HG02642 (cell line): Measurements from ENCODE around the gene MBD3L2B.
A peak's percentile ranks its signal among the peaks of the same experiment; 100 is the strongest.
"Not testable (repeated sequence)": the region's sequence is repeated elsewhere in the genome, so short reads cannot be mapped to it uniquely, and the experiment has no call there.

Experiments
- ATAC-seq: cut with Tn5 transposase; IDR thresholded peaks from one replicate; pipeline ENCODE4 v1.9.1; 2021; ENCODE audit warnings: mild to moderate bottlenecking; ENCODE audit not compliant: unreplicated experiment, poor library complexity

Gene MBD3L2B

DNA sequence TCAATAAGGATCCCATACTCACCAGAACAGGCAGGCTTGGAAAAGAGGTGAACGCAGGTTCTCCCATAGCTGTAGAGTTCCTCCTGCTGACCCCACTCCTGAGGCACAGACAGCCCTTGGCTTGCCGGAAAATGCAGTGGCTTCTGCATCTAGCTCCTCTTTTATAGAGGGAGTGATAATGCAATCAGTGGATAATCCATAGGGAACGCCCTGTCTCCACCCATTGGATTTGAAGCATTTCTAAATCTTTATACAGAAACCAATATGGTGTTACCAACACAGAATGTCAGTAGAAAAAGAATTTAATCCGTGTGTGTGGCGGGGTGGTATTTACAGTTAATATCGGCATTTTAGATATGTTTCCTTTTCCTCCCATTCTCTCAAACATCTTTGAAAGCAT lies at the start of gene MBD3L2B:
Gene MBD3L2B (minus strand): TSS at position 101 of the 400 bp plus-strand sequence. CDS start 34 bp downstream, at position 67.
- not testable (repeated sequence) for ATAC-seq

DNA sequence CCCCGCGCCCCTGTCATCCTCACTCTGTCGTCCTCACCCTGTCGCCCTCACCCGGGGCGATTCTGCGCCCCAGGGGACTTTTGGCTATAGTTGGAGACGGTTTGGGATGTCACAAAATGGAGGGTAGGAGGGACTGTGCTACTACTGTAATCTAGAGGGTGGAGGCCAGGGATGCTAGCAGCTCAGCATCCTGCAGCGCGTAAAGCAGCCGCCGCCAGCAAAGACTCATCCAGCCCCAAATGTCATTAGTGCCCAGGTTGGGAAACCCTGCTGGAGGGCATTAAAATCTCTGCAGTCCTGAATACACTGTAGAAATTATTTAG lies 48.6 kb upstream of the MBD3L2B start:
- ATAC-seq: no peak

DNA sequence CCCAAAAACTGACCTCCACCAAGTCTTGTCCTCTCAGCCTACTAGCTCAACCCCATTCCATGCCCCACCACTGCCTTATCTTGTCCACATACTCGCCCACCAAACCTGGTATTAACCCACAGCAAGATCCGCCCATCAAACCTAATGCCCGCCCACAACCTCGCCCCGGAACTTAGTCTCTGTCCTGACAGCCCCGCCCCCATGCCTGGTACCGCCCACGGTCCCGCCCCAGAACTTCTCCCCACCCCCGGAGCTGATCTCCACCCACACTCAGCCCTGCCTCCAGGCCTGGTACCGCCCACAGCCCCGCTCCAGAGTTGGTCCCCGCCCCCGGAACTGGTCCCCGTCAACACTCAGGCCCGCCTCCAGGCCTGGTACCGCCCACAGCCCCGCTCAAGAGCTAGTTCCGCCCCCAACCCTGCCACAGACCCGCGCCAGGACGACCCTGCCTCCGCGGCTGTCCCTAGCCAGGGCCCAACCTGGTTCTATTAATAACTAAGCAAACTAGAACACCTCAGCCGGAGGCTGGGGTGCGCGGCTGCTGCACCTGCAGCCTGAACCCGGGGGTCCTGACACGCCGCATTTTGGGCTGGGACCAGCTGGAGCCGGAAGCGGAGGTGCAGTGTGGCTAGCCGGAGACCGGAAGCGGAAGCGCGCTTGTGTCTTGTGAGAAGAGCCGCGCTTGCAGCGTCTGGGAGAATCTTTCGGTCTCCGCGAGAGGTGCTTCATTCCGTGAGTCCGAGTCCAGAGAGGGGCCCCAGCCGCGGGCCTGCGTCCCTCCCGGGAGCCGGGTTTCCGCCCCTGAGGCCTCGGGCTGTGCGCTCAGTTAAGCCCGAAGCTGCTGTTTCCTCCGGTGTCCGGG lies 48.0 kb upstream of the MBD3L2B start, which contains the start of gene ZNF557:
Gene ZNF557 (plus strand): TSS at position 662 of the 862 bp plus-strand sequence. CDS start 5,372 bp downstream, outside the sequence.
- peak; percentile 95 for ATAC-seq

DNA sequence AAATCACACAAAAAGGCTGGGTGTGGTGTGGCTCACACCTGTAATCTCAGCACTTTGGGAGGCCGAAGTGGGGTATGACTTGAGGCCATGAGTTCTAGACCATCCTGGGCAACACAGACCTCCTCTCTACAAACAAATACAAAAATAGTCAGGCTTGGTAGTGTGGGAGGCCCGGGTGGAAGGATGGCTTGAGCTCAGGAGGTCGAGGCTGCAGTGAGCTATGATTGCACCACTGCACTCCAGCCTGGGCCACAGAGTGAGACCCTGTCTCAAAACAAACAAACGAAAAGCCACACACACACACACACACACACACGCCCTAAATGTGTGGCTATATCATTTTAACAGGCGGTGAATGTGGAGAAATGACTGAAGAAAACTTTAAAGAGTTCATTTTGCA lies 47.4 kb upstream of the MBD3L2B start:
- no peak for ATAC-seq

DNA sequence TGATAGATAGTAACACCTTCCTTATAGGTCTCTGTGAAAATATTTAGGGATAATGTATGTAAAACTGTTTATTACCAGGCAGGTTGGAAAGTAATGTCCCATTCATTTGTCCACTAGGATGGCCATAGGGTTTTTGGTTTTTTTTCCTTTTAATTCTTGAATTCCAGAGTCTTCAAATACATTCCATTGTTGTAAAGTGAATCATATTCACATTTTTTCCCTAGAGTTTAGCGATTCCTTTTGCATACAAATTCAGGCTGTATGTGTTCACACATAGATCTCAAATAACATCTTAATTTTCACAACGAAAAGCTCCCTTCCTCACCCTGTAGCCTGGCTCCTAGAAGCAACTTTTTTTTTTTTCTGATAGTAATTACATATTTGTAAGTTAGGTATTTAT lies 46.5 kb upstream of the MBD3L2B start:
- ATAC-seq: no peak

DNA sequence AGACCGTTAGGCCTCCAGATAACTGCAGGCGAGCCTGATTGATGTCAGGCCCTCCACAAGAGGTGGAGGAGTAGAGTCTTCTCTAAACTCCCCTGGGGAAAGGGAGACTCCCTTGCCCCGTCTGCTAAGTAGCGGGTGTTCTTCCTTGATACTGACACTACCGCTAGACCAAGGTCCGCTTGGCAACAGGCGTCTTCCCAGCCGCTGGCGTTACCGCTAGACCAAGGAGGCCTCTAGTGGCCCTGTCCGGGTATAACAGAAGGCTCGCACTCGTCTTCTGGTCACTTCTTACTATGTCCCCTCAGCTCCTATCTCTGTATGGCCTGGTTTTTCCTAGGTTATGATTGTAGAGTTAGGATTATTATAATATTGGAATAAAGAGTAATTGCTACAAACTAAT lies 45.9 kb upstream of the MBD3L2B start:
- ATAC-seq: not testable (repeated sequence)

DNA sequence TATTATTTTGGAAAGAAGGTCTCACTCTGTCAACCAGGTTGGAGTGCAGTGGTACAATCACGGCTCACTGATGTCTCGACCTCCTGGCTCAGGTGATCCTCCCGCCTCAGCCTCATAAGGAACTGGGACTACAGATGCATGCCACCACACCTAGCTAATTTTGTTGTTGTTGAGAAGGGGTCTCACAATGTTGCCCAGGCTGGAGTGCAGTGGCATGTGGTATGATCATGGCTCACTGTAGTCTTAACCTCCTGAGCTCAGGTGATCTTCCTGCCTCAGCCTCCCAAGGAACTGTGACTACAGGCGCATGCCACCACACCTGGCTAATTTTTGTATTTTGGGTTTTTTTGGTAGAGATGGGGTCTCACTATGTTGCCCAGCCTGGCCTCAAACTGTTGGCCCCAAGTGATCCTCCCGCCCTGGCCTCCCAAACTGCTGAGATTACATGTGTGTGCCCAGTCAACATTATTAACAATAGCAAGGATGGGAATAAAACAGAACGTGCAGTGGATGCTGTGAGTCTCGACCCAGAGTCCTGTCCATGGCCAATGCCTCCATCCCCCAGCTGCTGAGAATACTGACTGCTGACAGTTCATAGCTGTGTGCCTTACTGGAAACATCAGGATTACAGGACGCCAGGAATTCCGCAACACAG lies 42.7 kb upstream of the MBD3L2B start:
- ATAC-seq: no peak

DNA sequence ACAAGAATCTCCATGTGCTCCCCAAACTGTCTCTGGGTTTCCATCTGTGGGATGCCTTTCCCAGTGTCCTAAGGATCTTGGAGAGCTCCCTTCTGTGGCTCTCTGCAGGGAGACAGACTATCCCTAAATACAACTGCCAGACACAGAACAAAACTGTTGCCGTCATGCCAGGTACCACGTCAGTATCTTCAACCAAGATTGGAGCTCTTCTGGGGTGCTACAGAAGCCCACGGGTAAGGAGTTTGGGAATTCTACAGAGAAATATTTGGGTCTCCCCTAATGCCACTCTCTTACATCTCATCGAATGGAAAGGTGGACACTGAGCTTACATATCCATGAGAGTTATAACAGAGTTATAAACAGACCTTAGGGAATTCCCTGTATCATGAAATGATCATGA lies 42.1 kb upstream of the MBD3L2B start:
- no peak for ATAC-seq

DNA sequence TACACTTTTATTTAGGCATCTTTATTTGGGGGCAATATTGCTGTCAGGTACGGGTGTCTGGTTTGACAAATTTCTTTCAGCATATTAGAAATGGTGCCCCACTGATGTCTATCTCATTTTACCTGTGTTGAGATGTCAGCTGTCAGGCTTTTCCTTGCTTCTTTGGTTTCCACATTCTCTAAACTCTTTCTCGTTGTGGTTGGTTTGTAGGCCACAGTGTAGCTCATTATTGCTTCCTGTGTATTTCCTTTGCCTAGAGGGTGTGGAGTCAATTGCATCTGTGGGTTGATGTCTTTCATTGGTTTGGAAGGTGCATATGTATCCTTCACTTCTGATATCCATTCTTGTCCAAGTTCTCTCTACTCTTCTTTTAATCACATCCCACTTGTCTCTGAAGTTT lies 38.7 kb upstream of the MBD3L2B start:
- not testable (repeated sequence) for ATAC-seq

DNA sequence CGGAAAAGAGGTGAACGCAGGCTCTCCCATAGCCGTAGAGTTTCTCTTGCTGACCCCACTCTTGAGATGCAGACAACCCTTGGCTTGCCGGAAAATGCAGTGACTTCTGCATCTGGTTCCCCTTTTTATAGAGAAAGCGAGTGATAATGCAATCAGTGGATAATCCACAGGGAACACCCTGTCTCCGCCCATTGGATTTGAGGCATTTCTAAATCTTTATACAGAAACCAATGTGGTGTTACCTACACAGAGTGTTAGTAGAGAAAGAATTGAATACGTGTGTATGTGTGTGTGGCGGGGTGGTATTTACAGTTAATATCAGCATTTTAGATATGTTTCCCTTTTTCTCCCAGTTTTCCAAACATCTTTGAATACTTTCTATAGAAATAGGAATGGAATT lies 37.3 kb upstream of the MBD3L2B start, which contains the start of gene MBD3L3:
Gene MBD3L3 (minus strand): TSS at position 101 of the 400 bp plus-strand sequence. CDS start 71 bp downstream, at position 30.
- not testable (repeated sequence) for ATAC-seq

DNA sequence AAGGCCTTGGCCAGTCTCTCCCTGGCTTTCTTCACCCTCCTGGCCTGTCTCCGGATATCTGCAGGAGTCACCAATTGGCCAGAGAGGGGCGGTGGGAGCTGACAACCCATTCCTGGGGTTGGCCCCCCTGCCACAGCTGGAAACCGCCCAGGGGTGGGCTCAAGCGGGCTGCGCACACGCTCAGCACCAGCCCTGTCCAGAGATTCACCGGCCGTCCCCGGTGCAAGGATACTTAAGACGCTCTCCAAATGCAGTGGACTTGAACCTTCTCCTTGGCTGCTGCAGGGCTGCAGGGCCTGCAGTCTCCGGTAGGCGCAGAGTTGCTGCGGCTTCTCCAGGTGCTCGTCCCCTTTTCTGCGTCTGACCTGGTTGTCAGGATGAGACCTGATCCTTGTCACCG lies 35.1 kb upstream of the MBD3L2B start:
- ATAC-seq: not testable (repeated sequence)

DNA sequence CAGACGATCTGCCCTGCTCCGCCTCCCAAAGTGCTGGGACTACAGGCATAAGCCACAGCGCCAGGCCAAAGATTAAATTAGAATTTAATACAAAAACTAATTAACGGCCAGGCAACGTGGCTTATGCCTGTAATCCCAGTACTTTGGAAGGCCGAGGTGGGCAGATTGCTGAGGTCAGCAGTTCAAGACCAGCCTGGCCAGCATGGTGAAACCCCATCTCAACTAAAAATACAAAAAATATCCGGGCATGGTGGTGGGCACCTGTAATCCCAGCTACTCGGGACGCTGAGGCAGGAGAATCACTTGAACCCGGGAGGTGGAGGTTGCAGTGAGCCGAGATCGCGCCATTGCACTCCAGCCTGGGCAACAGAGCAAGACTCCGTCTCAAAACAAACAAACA lies 34.4 kb upstream of the MBD3L2B start:
- ATAC-seq: not testable (repeated sequence)

DNA sequence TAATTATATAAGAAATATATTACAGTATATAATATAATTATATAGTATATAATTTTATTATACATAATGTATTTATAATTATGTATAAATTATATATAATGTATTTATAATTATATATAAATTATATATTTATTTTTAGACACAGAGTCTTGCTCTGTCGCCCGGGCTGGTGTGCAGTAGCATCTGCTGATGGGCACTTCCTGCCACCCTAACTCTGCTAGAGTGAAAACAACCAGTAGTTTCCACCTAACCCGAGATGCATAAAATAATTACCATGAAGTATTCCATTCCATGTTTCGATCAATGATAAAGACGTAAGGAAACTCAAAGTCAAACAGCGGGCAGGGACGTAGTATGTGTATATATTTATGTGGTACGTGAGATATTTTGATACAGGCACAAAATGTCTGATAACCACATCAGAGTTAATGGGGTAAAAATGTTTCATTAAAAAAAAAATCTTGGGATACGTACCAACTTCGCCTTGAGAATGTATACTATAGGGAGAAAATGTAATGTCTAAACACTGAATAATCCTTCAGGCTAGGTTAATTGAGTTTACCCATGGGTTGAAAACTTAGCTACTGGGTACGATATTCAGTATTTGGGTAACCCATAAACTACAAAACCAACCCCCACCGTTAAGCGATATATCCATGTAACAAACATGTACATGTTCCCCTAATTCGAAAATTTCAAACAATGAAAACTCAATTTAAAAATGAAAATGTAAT lies 33.6 kb upstream of the MBD3L2B start:
- not testable (repeated sequence) for ATAC-seq

DNA sequence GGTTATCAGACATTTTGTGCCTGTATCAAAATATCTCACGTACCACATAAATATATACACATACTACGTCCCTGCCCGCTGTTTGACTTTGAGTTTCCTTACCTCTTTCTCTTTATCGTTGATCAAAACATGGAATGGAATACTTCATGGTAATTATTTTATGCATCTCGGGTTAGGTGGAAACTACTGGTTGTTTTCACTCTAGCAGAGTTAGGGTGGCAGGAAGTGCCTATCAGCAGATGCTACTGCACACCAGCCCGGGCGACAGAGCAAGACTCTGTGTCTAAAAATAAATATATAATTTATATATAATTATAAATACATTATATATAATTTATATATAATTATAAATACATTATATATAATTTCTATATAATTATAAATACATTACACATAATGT lies 31.7 kb upstream of the MBD3L2B start:
- not testable (repeated sequence) for ATAC-seq

DNA sequence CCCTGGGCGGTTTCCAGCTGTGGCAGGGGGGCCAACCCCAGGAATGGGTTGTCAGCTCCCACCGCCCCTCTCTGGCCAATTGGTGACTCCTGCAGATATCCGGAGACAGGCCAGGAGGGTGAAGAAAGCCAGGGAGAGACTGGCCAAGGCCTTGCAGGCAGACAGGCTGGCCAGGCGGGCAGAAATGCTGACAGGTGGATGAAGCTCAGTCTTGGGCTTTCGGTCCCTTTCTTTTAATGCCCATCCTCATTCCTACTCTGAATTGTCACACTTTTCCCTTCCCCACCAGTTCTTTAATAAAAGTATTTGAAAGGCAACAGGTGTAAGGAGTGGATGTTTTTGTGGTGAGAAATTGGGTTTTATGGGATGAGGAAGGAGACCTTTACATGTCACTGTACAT lies 30.2 kb upstream of the MBD3L2B start:
- not testable (repeated sequence) for ATAC-seq

DNA sequence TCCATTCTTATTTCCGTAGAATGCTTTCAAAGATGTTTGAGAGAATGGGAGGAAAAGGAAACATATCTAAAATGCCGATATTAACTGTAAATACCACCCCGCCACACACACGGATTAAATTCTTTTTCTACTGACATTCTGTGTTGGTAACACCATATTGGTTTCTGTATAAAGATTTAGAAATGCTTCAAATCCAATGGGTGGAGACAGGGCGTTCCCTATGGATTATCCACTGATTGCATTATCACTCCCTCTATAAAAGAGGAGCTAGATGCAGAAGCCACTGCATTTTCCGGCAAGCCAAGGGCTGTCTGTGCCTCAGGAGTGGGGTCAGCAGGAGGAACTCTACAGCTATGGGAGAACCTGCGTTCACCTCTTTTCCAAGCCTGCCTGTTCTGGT lies 27.8 kb upstream of the MBD3L2B start, which contains the start of gene MBD3L2:
Gene MBD3L2 (plus strand): TSS at position 301 of the 400 bp plus-strand sequence. CDS start 53 bp downstream, at position 354.
- not testable (repeated sequence) for ATAC-seq

DNA sequence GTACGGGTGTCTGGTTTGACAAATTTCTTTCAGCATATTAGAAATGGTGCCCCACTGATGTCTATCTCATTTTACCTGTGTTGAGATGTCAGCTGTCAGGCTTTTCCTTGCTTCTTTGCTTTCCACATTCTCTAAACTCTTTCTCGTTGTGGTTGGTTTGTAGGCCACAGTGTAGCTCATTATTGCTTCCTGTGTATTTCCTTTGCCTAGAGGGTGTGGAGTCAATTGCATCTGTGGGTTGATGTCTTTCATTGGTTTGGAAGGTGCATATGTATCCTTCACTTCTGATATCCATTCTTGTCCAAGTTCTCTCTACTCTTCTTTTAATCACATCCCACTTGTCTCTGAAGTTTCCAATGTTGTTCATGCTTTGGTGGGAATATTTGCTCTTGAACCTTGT lies 20.3 kb upstream of the MBD3L2B start:
- ATAC-seq: not testable (repeated sequence)

DNA sequence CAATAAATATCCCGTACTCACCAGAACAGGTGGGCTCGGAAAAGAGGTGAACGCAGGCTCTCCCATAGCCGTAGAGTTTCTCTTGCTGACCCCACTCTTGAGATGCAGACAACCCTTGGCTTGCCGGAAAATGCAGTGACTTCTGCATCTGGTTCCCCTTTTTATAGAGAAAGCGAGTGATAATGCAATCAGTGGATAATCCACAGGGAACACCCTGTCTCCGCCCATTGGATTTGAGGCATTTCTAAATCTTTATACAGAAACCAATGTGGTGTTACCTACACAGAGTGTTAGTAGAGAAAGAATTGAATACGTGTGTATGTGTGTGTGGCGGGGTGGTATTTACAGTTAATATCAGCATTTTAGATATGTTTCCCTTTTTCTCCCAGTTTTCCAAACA lies 18.8 kb upstream of the MBD3L2B start, which contains the start of gene MBD3L4:
Gene MBD3L4 (minus strand): TSS at position 101 of the 400 bp plus-strand sequence. CDS start 35 bp downstream, at position 66.
- ATAC-seq: not testable (repeated sequence)

DNA sequence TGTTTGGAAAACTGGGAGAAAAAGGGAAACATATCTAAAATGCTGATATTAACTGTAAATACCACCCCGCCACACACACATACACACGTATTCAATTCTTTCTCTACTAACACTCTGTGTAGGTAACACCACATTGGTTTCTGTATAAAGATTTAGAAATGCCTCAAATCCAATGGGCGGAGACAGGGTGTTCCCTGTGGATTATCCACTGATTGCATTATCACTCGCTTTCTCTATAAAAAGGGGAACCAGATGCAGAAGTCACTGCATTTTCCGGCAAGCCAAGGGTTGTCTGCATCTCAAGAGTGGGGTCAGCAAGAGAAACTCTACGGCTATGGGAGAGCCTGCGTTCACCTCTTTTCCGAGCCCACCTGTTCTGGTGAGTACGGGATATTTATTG lies 9.0 kb upstream of the MBD3L2B start, which contains the start of gene MBD3L5:
Gene MBD3L5 (plus strand): TSS at position 301 of the 400 bp plus-strand sequence. CDS start 34 bp downstream, at position 335.
- ATAC-seq: not testable (repeated sequence)

DNA sequence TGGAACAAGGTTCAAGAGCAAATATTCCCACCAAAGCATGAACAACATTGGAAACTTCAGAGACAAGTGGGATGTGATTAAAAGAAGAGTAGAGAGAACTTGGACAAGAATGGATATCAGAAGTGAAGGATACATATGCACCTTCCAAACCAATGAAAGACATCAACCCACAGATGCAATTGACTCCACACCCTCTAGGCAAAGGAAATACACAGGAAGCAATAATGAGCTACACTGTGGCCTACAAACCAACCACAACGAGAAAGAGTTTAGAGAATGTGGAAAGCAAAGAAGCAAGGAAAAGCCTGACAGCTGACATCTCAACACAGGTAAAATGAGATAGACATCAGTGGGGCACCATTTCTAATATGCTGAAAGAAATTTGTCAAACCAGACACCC lies 7.6 kb upstream of the MBD3L2B start:
- ATAC-seq: not testable (repeated sequence)
